ENCODE measurements around the gene CMTM8. TPM values are rescaled to one million over a fixed set of nuclear protein-coding genes. Genes with fewer than 3 reads are reported as not detected.

Gene CMTM8
- total RNA-seq, 1 donor from 2014 or later, result 0.31 TPM

GRCh38 chr3:32413845-32414521 lies 175.5 kb downstream of the CMTM8 start:
- DNase-seq, result no peak

DNA sequence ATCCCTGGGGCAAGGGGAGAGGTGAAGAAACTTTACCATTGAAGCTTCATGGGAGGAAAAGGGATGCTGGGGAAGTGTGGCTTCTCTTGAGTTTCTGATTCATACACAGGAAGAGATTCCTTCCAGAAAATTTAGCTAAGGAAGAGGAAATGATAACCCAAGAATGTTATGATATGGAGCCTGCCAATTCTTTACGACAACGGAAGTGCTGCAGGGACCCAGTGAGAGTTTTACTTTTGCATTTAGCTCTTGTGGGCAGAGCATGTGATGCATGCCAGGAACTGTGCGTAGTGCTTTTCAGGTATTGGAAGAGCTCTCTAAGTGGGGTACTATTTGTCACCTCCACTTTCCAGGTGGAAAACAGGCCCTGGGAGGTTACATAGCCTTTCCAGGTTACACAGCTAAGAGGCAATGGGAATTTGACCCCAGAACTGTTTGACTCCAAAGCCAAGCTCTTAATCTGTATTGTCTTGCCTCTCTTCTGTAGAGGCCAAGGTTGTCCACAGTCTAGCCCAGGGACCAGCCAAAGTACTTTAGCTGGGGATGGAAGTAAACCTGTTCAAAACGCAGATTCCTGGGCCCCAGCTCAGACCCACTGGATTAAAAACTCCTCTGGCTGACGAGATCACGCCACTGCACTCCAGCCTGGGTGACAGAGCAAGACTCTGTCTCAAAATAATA lies 176.2 kb downstream of the CMTM8 start:
- no peak for DNase-seq

GRCh38 chr3:32419742-32420125 lies 181.3 kb downstream of the CMTM8 start:
- no peak for DNase-seq

Small RNAs within 50 kb of the gene (small RNA-seq; reads per million reads assigned to genes)
- not detected for gene AC097639.2

Other genes starting within 250 kb of the CMTM8 start
- gene GPD1L, start 132.1 kb upstream of the CMTM8 start, total RNA-seq, result 78.8 TPM
- gene CMTM7, start 153.2 kb downstream of the CMTM8 start, total RNA-seq, result 0.31 TPM

All from occipital lobe (tissue), 3 donors.